WTC11 (cell line): Measurements from ENCODE around the gene FARSA. TPM values are rescaled to one million over a fixed set of nuclear protein-coding genes. Genes with fewer than 3 reads are reported as not detected.
A peak's percentile ranks its signal among the peaks of the same experiment; 100 is the strongest.

Source experiments
- ATF2 ChIP-seq: sonication (generic); formaldehyde crosslinking; IDR thresholded peaks from 2 replicates; pipeline ENCODE4 v1.8.1; 2022; ENCODE audit warnings: low read depth, missing genetic modification reagents, borderline replicate concordance
- CREB1 ChIP-seq: sonication (generic); formaldehyde crosslinking; IDR thresholded peaks from 2 replicates; pipeline ENCODE4 v1.8.0; 2023; ENCODE audit warnings: mild to moderate bottlenecking, missing genetic modification reagents
- E2F4 ChIP-seq: sonication (generic); formaldehyde crosslinking; IDR thresholded peaks from 2 replicates; pipeline ENCODE4 v1.8.1; 2022; ENCODE audit warnings: low read depth, mild to moderate bottlenecking, moderate library complexity, missing genetic modification reagents, borderline replicate concordance
- ETV6 ChIP-seq: sonication (generic); formaldehyde crosslinking; IDR thresholded peaks from 2 replicates; pipeline ENCODE4 v1.8.1; 2022; ENCODE audit warnings: mild to moderate bottlenecking, missing genetic modification reagents
- FOXK1 ChIP-seq: sonication (generic); formaldehyde crosslinking; IDR thresholded peaks from 2 replicates; pipeline ENCODE4 v1.8.0; 2022; ENCODE audit warnings: mild to moderate bottlenecking, moderate library complexity, missing genetic modification reagents
- JAZF1 ChIP-seq: fragments of 250-450 bp; sonication (Bioruptor Pico); IDR thresholded peaks from 2 replicates; pipeline ENCODE4 v1.9.0; 2021; ENCODE audit warnings: moderate library complexity, mild to moderate bottlenecking, inconsistent platforms
- NFE2L1 ChIP-seq: sonication (generic); formaldehyde crosslinking; IDR thresholded peaks from 2 replicates; pipeline ENCODE4 v1.8.1; 2023; ENCODE audit warnings: missing genetic modification reagents
- SP1 ChIP-seq: sonication (generic); formaldehyde crosslinking; conservative IDR thresholded peaks from 2 replicates; pipeline ENCODE4 v1.8.1; 2022; ENCODE audit warnings: missing genetic modification reagents
- TCF7 ChIP-seq: sonication (generic); formaldehyde crosslinking; IDR thresholded peaks from 2 replicates; pipeline ENCODE4 v1.8.0; 2022; ENCODE audit warnings: mild to moderate bottlenecking, low read depth, missing genetic modification reagents, moderate library complexity
- TEAD1 ChIP-seq: sonication (generic); formaldehyde crosslinking; IDR thresholded peaks from 2 replicates; pipeline ENCODE4 v1.8.0; 2022; ENCODE audit warnings: mild to moderate bottlenecking, missing genetic modification reagents
- TEAD4 ChIP-seq: sonication (generic); formaldehyde crosslinking; IDR thresholded peaks from 2 replicates; pipeline ENCODE4 v1.8.0; 2022; ENCODE audit warnings: mild to moderate bottlenecking, missing genetic modification reagents
- ZNF138 ChIP-seq: sonication (generic); formaldehyde crosslinking; conservative IDR thresholded peaks from 2 replicates; pipeline ENCODE4 v1.8.1; 2022; ENCODE audit warnings: mild to moderate bottlenecking, moderate library complexity, missing genetic modification reagents
- ZNF281 ChIP-seq: sonication (generic); formaldehyde crosslinking; IDR thresholded peaks from 2 replicates; pipeline ENCODE4 v1.8.0; 2023; ENCODE audit warnings: mild to moderate bottlenecking, missing genetic modification reagents
- total RNA-seq: library from RNA; stranded (reverse); gene quantifications from 3 replicates; pipeline ENCODE4 v1.2.3, GENCODE V29; 2021
- TF ChIP-seq, protein P1 (sequence below): sonication (generic); formaldehyde crosslinking; IDR thresholded peaks from 2 replicates; pipeline ENCODE4 v1.8.1; 2023; ENCODE audit warnings: mild to moderate bottlenecking, missing genetic modification reagents, borderline replicate concordance
- TF ChIP-seq, protein P2 (sequence below): sonication (generic); formaldehyde crosslinking; IDR thresholded peaks from 2 replicates; pipeline ENCODE4 v1.8.1; 2023; ENCODE audit warnings: mild to moderate bottlenecking, moderate library complexity, missing genetic modification reagents

FARSA gene
- total RNA-seq, 1 experiment from 2014 or later = 108 TPM

- TF ChIP-seq E2F4 (no peak), FOXK1 (CRISPR knock-in tag) (peak; percentile 77), ZNF138 (no peak), JAZF1 (CRISPR knock-in tag) (no peak), TEAD4 (0 out of 2 replicates have a peak, but pooled peaks have one; percentile 46), NFE2L1 (CRISPR knock-in tag) (no peak), TEAD1 (CRISPR knock-in tag) (no peak), CREB1 (CRISPR knock-in tag) (no peak), ZNF281 (CRISPR knock-in tag) (no peak), SP1 (CRISPR knock-in tag) (peak; percentile 98), TCF7 (CRISPR knock-in tag) (no peak), ETV6 (CRISPR knock-in tag) (0 out of 2 replicates have a peak, but pooled peaks have one; percentile 20), ATF2 (CRISPR knock-in tag) (no peak)
- TF ChIP-seq, protein P1, sequence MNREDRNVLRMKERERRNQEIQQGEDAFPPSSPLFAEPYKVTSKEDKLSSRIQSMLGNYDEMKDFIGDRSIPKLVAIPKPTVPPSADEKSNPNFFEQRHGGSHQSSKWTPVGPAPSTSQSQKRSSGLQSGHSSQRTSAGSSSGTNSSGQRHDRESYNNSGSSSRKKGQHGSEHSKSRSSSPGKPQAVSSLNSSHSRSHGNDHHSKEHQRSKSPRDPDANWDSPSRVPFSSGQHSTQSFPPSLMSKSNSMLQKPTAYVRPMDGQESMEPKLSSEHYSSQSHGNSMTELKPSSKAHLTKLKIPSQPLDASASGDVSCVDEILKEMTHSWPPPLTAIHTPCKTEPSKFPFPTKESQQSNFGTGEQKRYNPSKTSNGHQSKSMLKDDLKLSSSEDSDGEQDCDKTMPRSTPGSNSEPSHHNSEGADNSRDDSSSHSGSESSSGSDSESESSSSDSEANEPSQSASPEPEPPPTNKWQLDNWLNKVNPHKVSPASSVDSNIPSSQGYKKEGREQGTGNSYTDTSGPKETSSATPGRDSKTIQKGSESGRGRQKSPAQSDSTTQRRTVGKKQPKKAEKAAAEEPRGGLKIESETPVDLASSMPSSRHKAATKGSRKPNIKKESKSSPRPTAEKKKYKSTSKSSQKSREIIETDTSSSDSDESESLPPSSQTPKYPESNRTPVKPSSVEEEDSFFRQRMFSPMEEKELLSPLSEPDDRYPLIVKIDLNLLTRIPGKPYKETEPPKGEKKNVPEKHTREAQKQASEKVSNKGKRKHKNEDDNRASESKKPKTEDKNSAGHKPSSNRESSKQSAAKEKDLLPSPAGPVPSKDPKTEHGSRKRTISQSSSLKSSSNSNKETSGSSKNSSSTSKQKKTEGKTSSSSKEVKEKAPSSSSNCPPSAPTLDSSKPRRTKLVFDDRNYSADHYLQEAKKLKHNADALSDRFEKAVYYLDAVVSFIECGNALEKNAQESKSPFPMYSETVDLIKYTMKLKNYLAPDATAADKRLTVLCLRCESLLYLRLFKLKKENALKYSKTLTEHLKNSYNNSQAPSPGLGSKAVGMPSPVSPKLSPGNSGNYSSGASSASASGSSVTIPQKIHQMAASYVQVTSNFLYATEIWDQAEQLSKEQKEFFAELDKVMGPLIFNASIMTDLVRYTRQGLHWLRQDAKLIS = no peak
- TF ChIP-seq, protein P2, sequence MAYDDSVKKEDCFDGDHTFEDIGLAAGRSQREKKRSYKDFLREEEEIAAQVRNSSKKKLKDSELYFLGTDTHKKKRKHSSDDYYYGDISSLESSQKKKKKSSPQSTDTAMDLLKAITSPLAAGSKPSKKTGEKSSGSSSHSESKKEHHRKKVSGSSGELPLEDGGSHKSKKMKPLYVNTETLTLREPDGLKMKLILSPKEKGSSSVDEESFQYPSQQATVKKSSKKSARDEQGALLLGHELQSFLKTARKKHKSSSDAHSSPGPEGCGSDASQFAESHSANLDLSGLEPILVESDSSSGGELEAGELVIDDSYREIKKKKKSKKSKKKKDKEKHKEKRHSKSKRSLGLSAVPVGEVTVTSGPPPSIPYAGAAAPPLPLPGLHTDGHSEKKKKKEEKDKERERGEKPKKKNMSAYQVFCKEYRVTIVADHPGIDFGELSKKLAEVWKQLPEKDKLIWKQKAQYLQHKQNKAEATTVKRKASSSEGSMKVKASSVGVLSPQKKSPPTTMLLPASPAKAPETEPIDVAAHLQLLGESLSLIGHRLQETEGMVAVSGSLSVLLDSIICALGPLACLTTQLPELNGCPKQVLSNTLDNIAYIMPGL (CRISPR knock-in tag) = no peak
Observed at GRCh38 chr19:12890787-12891552, 42.5 kb downstream of the FARSA start, which contains the start of gene GCDH (continued).
